Measurements from ENCODE around the gene TP53I3. TPM values are rescaled to one million over a fixed set of nuclear protein-coding genes. Genes with fewer than 3 reads are reported as not detected.
A peak's percentile ranks its signal among the peaks of the same experiment; 100 is the strongest.

The TP53I3 gene
- total and polyA plus RNA-seq, 2 donors (not counting 1 experiment from before 2014, with no cell fraction given), result 31.0 to 75.5 TPM

DNA sequence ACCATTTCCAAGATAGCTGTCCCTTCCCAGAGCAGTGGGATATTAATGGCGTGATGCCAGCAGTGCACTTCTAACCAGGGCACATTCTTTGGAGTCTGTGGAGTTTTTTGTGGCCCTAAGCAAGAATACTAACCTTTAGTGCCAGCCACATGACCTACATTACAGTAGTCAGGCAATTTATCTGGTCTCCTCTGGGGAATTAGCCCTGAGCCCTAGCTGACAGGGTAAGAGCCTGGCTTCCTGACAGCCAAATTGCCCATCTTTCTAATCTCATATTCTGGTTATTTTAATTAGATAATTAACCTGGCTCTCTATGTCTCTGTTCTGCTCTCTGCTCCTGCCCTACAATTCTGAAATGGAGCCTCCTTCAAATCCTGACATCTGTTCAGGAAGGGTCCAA is 33.3 kb upstream of the TP53I3 start:
- Histone ChIP-seq H3K4me1 (ENCODE audit: control insufficient read depth, extremely low read depth, insufficient read depth, low read length) (no peaks in the 10 kb centered on the region), H3K36me3 (ENCODE audit: control insufficient read depth, insufficient read depth, low read length) (no peaks in the 10 kb centered on the region), H3K4me2 (ENCODE audit: extremely low read depth, insufficient read depth, low read length) (no peak overlapping the region), H3K79me2 (ENCODE audit: control insufficient read depth, insufficient read depth, low read length) (no peaks in the 10 kb centered on the region), H2AFZ (ENCODE audit: low read length) (no peak overlapping the region), H3K27ac (ENCODE audit: insufficient read depth, low read length) (no peak overlapping the region), H3K4me3 (replicated peaks in 1 of 4; ENCODE audit: control extremely low read depth in 1 of 4, insufficient read depth in 1 of 4, low read depth in 3 of 4, low read length in 4 of 4) (no peak overlapping the region), H3K9me3 (ENCODE audit: control insufficient read depth, insufficient read depth, low read depth, low read length) (no peaks in the 10 kb centered on the region), H3K9ac (ENCODE audit: insufficient read depth, low read length) (no peak overlapping the region), H3K27me3 (ENCODE audit: control insufficient read depth, insufficient read depth, low read length) (no peaks in the 10 kb centered on the region), H4K20me1 (ENCODE audit: control insufficient read depth, extremely low read depth, insufficient read depth, low read length) (no peaks in the 10 kb centered on the region)
- DNase-seq (ENCODE audit: low read depth in 2 of 2), result no peak
- TF ChIP-seq, protein P1, sequence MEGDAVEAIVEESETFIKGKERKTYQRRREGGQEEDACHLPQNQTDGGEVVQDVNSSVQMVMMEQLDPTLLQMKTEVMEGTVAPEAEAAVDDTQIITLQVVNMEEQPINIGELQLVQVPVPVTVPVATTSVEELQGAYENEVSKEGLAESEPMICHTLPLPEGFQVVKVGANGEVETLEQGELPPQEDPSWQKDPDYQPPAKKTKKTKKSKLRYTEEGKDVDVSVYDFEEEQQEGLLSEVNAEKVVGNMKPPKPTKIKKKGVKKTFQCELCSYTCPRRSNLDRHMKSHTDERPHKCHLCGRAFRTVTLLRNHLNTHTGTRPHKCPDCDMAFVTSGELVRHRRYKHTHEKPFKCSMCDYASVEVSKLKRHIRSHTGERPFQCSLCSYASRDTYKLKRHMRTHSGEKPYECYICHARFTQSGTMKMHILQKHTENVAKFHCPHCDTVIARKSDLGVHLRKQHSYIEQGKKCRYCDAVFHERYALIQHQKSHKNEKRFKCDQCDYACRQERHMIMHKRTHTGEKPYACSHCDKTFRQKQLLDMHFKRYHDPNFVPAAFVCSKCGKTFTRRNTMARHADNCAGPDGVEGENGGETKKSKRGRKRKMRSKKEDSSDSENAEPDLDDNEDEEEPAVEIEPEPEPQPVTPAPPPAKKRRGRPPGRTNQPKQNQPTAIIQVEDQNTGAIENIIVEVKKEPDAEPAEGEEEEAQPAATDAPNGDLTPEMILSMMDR (conservative IDR thresholded peaks at IDR 0.05 in 1 of 2, IDR thresholded peaks at IDR 0.05 in 1 of 2; ENCODE audit: low read depth in 1 of 2, low read length in 2 of 2), result no peak
- TF ChIP-seq EZH2 (IDR thresholded peaks at IDR 0.05; ENCODE audit: low read length, missing control alignments), result no peak

DNA sequence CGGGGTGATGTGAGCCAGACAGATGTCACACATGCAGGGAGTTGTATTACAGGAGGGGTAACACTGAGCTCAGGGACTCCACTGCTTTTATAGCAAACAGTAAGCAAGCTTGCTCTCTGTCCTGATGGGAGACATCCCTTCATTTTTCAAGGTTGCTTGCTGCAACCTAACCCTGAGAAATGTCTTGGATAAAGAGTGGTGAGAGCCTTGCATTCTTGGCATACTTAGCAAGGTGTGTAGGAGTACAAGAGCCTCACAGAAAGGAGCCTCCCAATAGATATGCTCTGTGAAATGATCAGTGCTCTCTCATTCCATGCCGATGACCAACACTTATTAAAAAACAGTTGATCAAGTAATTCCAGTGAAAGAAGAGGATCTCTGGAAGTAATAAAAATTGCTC is 30.4 kb upstream of the TP53I3 start:
- H2AFZ ChIP-seq (ENCODE audit: low read length), result no peak overlapping the region
- H3K9ac ChIP-seq (ENCODE audit: insufficient read depth, low read length), result no peak overlapping the region
- H3K79me2 ChIP-seq (ENCODE audit: control insufficient read depth, insufficient read depth, low read length), result no peaks in the 10 kb centered on the region
- no peaks in the 10 kb centered on the region for H3K4me1 ChIP-seq (ENCODE audit: control insufficient read depth, extremely low read depth, insufficient read depth, low read length)
- H4K20me1 ChIP-seq (ENCODE audit: control insufficient read depth, extremely low read depth, insufficient read depth, low read length), result no peaks in the 10 kb centered on the region
- no peak overlapping the region for H3K4me2 ChIP-seq (ENCODE audit: extremely low read depth, insufficient read depth, low read length)
- no peak overlapping the region for H3K4me3 ChIP-seq (replicated peaks in 1 of 4; ENCODE audit: control extremely low read depth in 1 of 4, insufficient read depth in 1 of 4, low read depth in 3 of 4, low read length in 4 of 4)
- DNase-seq (ENCODE audit: low read depth in 2 of 2), result peak in 1 of 2 donors; percentile 84
- H3K9me3 ChIP-seq (ENCODE audit: control insufficient read depth, insufficient read depth, low read depth, low read length), result no peaks in the 10 kb centered on the region
- H3K27me3 ChIP-seq (ENCODE audit: control insufficient read depth, insufficient read depth, low read length), result no peaks in the 10 kb centered on the region
- no peak overlapping the region for H3K27ac ChIP-seq (ENCODE audit: insufficient read depth, low read length)
- TF ChIP-seq, protein P1 (conservative IDR thresholded peaks at IDR 0.05 in 1 of 2, IDR thresholded peaks at IDR 0.05 in 1 of 2; ENCODE audit: low read depth in 1 of 2, low read length in 2 of 2), result no peak
- TF ChIP-seq EZH2 (IDR thresholded peaks at IDR 0.05; ENCODE audit: low read length, missing control alignments), result no peak
- no peaks in the 10 kb centered on the region for H3K36me3 ChIP-seq (ENCODE audit: control insufficient read depth, insufficient read depth, low read length)

DNA sequence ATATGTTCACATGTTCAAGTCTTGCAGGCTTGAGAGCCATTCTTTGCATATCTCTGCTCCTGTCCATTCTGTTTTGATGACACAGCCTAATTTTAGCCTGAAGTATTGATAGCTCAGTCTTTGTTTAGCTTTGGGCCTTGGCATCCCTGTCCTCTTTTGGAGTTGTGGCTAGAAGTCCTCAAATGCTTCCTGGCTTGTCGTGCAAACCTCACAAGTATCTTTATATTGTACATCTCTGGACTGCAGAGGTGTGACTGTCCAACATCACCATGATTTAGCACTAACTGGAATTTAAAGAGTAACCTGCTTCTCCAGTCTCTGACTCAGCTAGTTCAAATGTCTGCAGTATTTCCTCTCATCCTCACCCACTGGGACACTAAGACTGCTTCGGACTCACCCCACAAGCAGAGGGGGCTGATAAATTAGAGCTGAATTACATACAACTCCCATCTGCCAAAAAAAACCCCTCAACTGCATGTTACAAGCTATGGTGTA is 26.8 kb upstream of the TP53I3 start:
- no peak overlapping the region for H3K27ac ChIP-seq (ENCODE audit: insufficient read depth, low read length)
- peak in 1 of 2 donors; percentile 77 for DNase-seq (ENCODE audit: low read depth in 2 of 2)

More for the DNA sequence above, 26.8 kb upstream of the TP53I3 start:
- Histone ChIP-seq H3K79me2 (ENCODE audit: control insufficient read depth, insufficient read depth, low read length) (no peaks in the 10 kb centered on the region), H3K4me2 (ENCODE audit: extremely low read depth, insufficient read depth, low read length) (no peak overlapping the region), H3K9ac (ENCODE audit: insufficient read depth, low read length) (no peak overlapping the region), H3K36me3 (ENCODE audit: control insufficient read depth, insufficient read depth, low read length) (no peaks in the 10 kb centered on the region), H3K27me3 (ENCODE audit: control insufficient read depth, insufficient read depth, low read length) (no peaks in the 10 kb centered on the region), H4K20me1 (ENCODE audit: control insufficient read depth, extremely low read depth, insufficient read depth, low read length) (no peaks in the 10 kb centered on the region), H3K4me1 (ENCODE audit: control insufficient read depth, extremely low read depth, insufficient read depth, low read length) (no peaks in the 10 kb centered on the region), H3K9me3 (ENCODE audit: control insufficient read depth, insufficient read depth, low read depth, low read length) (no peaks in the 10 kb centered on the region), H2AFZ (ENCODE audit: low read length) (no peak overlapping the region), H3K4me3 (replicated peaks in 1 of 4; ENCODE audit: control extremely low read depth in 1 of 4, insufficient read depth in 1 of 4, low read depth in 3 of 4, low read length in 4 of 4) (no peak overlapping the region)
- TF ChIP-seq, protein P1 (conservative IDR thresholded peaks at IDR 0.05 in 1 of 2, IDR thresholded peaks at IDR 0.05 in 1 of 2; ENCODE audit: low read depth in 1 of 2, low read length in 2 of 2), result no peak
- no peak for TF ChIP-seq EZH2 (IDR thresholded peaks at IDR 0.05; ENCODE audit: low read length, missing control alignments)

All from fibroblast of lung (primary cell).